Trophoblast cell (in vitro differentiated cells and primary cell): ENCODE measurements around the gene NTM.

Source experiments
- DNase-seq, 2 donors: peaks; one replicate each; pipeline ENCODE4 v3.0.0-alpha.2; 2016
- H2AFZ ChIP-seq: 2 replicates; pipeline ENCODE4 v1.6.1; 2013; ENCODE audit warnings: low read length, moderate library complexity, mild to moderate bottlenecking; ENCODE audit not compliant: insufficient read depth, poor library complexity
- H2AK5ac ChIP-seq: 2 replicates; pipeline ENCODE4 v1.6.1; 2013; ENCODE audit warnings: mild to moderate bottlenecking, low read length
- H2BK120ac ChIP-seq: 2 replicates; pipeline ENCODE4 v1.6.1; 2013; ENCODE audit warnings: low read length, mild to moderate bottlenecking, moderate library complexity; ENCODE audit not compliant: insufficient read depth, poor library complexity
- H2BK12ac ChIP-seq: 2 replicates; pipeline ENCODE4 v1.6.1; 2013; ENCODE audit warnings: mild to moderate bottlenecking, low read length, moderate library complexity
- H2BK5ac ChIP-seq: 2 replicates; pipeline ENCODE4 v1.6.1; 2013; ENCODE audit warnings: low read length, low read depth, moderate library complexity, mild to moderate bottlenecking; ENCODE audit not compliant: poor library complexity
- H3K14ac ChIP-seq: 2 replicates; pipeline ENCODE4 v1.6.1; 2013; ENCODE audit warnings: mild to moderate bottlenecking, low read length
- H3K18ac ChIP-seq: 2 replicates; pipeline ENCODE4 v1.6.1; 2013; ENCODE audit warnings: mild to moderate bottlenecking, low read length
- H3K23ac ChIP-seq: 2 replicates; pipeline ENCODE4 v1.6.1; 2013; ENCODE audit warnings: low read length
- H3K27ac ChIP-seq: 2 replicates; pipeline ENCODE4 v1.5.1; 2013; ENCODE audit warnings: low read depth, mild to moderate bottlenecking, inconsistent platforms, low read length, moderate library complexity
- H3K27me3 ChIP-seq: 2 replicates; pipeline ENCODE4 v1.6.1; 2013; ENCODE audit warnings: inconsistent platforms, mild to moderate bottlenecking, low read length, moderate library complexity; ENCODE audit not compliant: insufficient read depth
- H3K36me3 ChIP-seq, 2 experiments: 1 replicate in 1 of 2; 2 replicates in 1 of 2; pipeline ENCODE4 v1.6.1; 2013; ENCODE audit warnings: low read length in 2 of 2, mild to moderate bottlenecking in 2 of 2, moderate library complexity in 1 of 2; ENCODE audit not compliant: insufficient read depth in 2 of 2, control insufficient read depth in 1 of 2
- H3K4ac ChIP-seq: 2 replicates; pipeline ENCODE4 v1.6.1; 2013; ENCODE audit warnings: low read depth, mild to moderate bottlenecking, low read length, moderate library complexity
- H3K4me1 ChIP-seq, 2 experiments: 1 replicate in 1 of 2; 2 replicates in 1 of 2; pipeline ENCODE4 v1.6.1; 2013; ENCODE audit warnings: low read length in 2 of 2, mild to moderate bottlenecking in 2 of 2, moderate library complexity in 1 of 2; ENCODE audit not compliant: insufficient read depth in 2 of 2, control insufficient read depth in 1 of 2
- H3K4me2 ChIP-seq: 2 replicates; pipeline ENCODE4 v1.6.1; 2013; ENCODE audit warnings: inconsistent platforms, mild to moderate bottlenecking, low read length, moderate library complexity
- H3K4me3 ChIP-seq: 2 replicates; pipeline ENCODE4 v1.5.1; 2013; ENCODE audit warnings: mild to moderate bottlenecking, low read depth, low read length, inconsistent platforms
- H3K79me1 ChIP-seq: one replicate; pipeline ENCODE4 v1.6.1; 2013; ENCODE audit warnings: low read length
- H3K79me2 ChIP-seq: 2 replicates; pipeline ENCODE4 v1.6.1; 2013; ENCODE audit warnings: low read length, mild to moderate bottlenecking; ENCODE audit not compliant: control insufficient read depth, insufficient read depth, poor library complexity
- H3K9ac ChIP-seq: 2 replicates; pipeline ENCODE4 v1.6.1; 2013; ENCODE audit warnings: mild to moderate bottlenecking, low read length
- H3K9me3 ChIP-seq: 2 replicates; pipeline ENCODE4 v1.6.1; 2013; ENCODE audit warnings: low read depth, mild to moderate bottlenecking, control low read depth, inconsistent platforms, low read length; ENCODE audit not compliant: insufficient read depth
- H4K12ac ChIP-seq: 2 replicates; pipeline ENCODE4 v1.6.1; 2013; ENCODE audit warnings: low read depth, mild to moderate bottlenecking, low read length, moderate library complexity
- H4K8ac ChIP-seq: 2 replicates; pipeline ENCODE4 v1.6.1; 2013; ENCODE audit warnings: low read depth, mild to moderate bottlenecking, low read length, moderate library complexity
- H4K91ac ChIP-seq: one replicate; pipeline ENCODE4 v1.6.1; 2013; ENCODE audit warnings: low read depth, mild to moderate bottlenecking, low read length, moderate library complexity
- WGBS: extraction: QIAGEN DNeasy Blood & Tissue Kit; methylation state at CpG from one replicate; pipeline ENCODE4 v1.1.7; 2013; ENCODE audit warnings: missing lambda C conversion rate; ENCODE audit not compliant: insufficient read length, insufficient coverage; ENCODE audit errors: extremely low coverage; 5-methylcytosine and 5-hydroxymethylcytosine counted together

NTM gene

GRCh38 chr11:132284048-132284447 is 913.6 kb downstream of the NTM start:
- H2BK120ac ChIP-seq, result no peak overlapping the region
- H3K14ac ChIP-seq, result no peak overlapping the region
- no peak overlapping the region for H3K23ac ChIP-seq
- no peak overlapping the region for H4K8ac ChIP-seq
- no peaks in the 10 kb centered on the region for H3K36me3 ChIP-seq
- H3K4me1 ChIP-seq, result no peaks in the 10 kb centered on the region
- no peak overlapping the region for H3K4ac ChIP-seq
- H3K18ac ChIP-seq, result no peak overlapping the region
- H2BK12ac ChIP-seq, result no peak overlapping the region
- no peak overlapping the region for H2AK5ac ChIP-seq
- H4K91ac ChIP-seq, result no peak overlapping the region
- no peaks in the 10 kb centered on the region for H3K79me2 ChIP-seq
- H4K12ac ChIP-seq, result no peak overlapping the region
- no peak overlapping the region for H3K9ac ChIP-seq
- no peak overlapping the region for H2BK5ac ChIP-seq
- no CpG with 5 or more reads among the region's 4 CpGs for WGBS
- no peak for DNase-seq
- no peak overlapping the region for H3K4me2 ChIP-seq
- H2AFZ ChIP-seq, result no peak overlapping the region
- H3K27me3 ChIP-seq, result no peaks in the 10 kb centered on the region
- no peaks in the 10 kb centered on the region for H3K79me1 ChIP-seq
- peaks cover 3% of the 10 kb centered on the region for H3K9me3 ChIP-seq
- H3K4me3 ChIP-seq, result no peak overlapping the region
- no peak overlapping the region for H3K27ac ChIP-seq

DNA sequence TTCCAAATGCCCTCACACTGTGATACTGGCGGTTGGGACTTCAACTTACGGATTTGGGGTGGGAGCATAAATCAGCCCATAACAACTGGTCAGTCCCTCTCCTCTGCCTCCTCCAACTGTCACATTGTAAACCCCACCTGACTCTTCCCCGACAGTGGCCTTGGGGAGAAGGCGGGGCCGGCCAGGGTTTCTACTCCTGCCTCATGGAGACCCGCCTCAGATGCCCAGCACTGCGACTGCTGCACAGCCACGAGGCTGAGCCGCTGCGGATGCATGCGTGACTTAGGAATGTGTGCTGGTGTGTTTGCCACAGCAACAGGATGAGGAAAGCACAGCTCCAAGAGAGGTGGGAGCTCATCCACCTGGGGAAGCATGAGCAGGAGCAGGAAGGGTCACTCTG is 914.2 kb downstream of the NTM start:
- no CpG with 5 or more reads among the region's 11 CpGs for WGBS
- Histone ChIP-seq H3K9ac (no peak overlapping the region), H3K27ac (no peak overlapping the region), H3K9me3 (peaks cover 3% of the 10 kb centered on the region), H2BK12ac (no peak overlapping the region), H3K36me3 (no peaks in the 10 kb centered on the region), H4K91ac (no peak overlapping the region), H2AFZ (no peak overlapping the region), H3K79me1 (no peaks in the 10 kb centered on the region), H4K12ac (no peak overlapping the region), H3K79me2 (no peaks in the 10 kb centered on the region), H3K14ac (no peak overlapping the region), H3K4me3 (no peak overlapping the region), H2AK5ac (no peak overlapping the region), H3K18ac (no peak overlapping the region), H2BK120ac (no peak overlapping the region), H4K8ac (no peak overlapping the region), H3K4me1 (no peaks in the 10 kb centered on the region), H2BK5ac (no peak overlapping the region), H3K4ac (no peak overlapping the region), H3K4me2 (no peak overlapping the region), H3K23ac (no peak overlapping the region), H3K27me3 (no peaks in the 10 kb centered on the region)
- DNase-seq, result no peak

DNA sequence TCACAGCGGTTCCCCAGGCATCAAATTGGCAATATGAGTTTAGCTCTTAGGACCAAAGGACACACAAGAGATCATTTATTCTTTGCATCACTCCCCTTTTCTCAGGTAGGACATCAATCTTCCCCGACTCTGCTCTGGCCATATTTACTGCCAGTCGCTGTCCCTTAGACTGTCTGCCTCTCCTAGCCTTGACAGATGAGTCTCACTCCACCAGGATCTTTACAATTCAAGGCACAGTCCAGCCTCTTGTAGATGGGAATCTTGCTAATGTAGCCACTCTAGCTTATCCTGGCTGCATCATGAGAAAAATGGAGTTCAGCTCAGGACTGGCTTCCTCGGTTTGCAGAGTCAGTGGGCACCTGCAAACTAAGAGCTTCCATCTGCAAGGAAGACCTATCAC is 915.2 kb downstream of the NTM start:
- H3K4me2 ChIP-seq, result no peak overlapping the region
- no peaks in the 10 kb centered on the region for H3K27me3 ChIP-seq
- DNase-seq, result no peak
- no peaks in the 10 kb centered on the region for H3K36me3 ChIP-seq
- no peak overlapping the region for H2AK5ac ChIP-seq
- H3K79me2 ChIP-seq, result no peaks in the 10 kb centered on the region
- H4K8ac ChIP-seq, result no peak overlapping the region
- no peak overlapping the region for H3K23ac ChIP-seq
- no peak overlapping the region for H2AFZ ChIP-seq
- peaks cover 3% of the 10 kb centered on the region for H3K9me3 ChIP-seq
- no peak overlapping the region for H3K14ac ChIP-seq
- no peak overlapping the region for H2BK120ac ChIP-seq
- no peak overlapping the region for H4K12ac ChIP-seq
- no peak overlapping the region for H3K27ac ChIP-seq
- no peaks in the 10 kb centered on the region for H3K4me1 ChIP-seq
- no peak overlapping the region for H3K9ac ChIP-seq
- no peak overlapping the region for H3K18ac ChIP-seq
- H2BK5ac ChIP-seq, result no peak overlapping the region
- H3K4ac ChIP-seq, result no peak overlapping the region
- no peak overlapping the region for H3K4me3 ChIP-seq
- H2BK12ac ChIP-seq, result no peak overlapping the region
- no CpG with 5 or more reads among the region's 4 CpGs for WGBS
- no peak overlapping the region for H4K91ac ChIP-seq
- no peaks in the 10 kb centered on the region for H3K79me1 ChIP-seq

- Histone ChIP-seq H3K4me3 (no peak overlapping the region), H4K91ac (no peak overlapping the region), H3K4me1 (no peaks in the 10 kb centered on the region), H3K79me1 (no peaks in the 10 kb centered on the region), H2BK120ac (no peak overlapping the region), H4K8ac (no peak overlapping the region), H3K4ac (no peak overlapping the region), H3K27me3 (no peaks in the 10 kb centered on the region), H3K18ac (no peak overlapping the region), H2BK5ac (no peak overlapping the region), H3K27ac (no peak overlapping the region), H3K4me2 (no peak overlapping the region), H3K9ac (no peak overlapping the region), H3K9me3 (peaks cover 3% of the 10 kb centered on the region), H3K79me2 (no peaks in the 10 kb centered on the region), H3K23ac (no peak overlapping the region), H3K14ac (no peak overlapping the region), H3K36me3 (no peaks in the 10 kb centered on the region), H2BK12ac (no peak overlapping the region), H2AFZ (no peak overlapping the region), H2AK5ac (no peak overlapping the region), H4K12ac (no peak overlapping the region)
- WGBS, result no CpG with 5 or more reads among the region's 3 CpGs
- DNase-seq, result no peak
These were observed 915.7 kb downstream of the NTM start for GRCh38 chr11:132286106-132286505.
